ENCODE measurements around the gene PERM1.
A peak's percentile ranks its signal among the peaks of the same experiment; 100 is the strongest.

The PERM1 gene

GRCh38 chr1:961132-961669 lies 20.7 kb downstream of the PERM1 start:
- TF ChIP-seq CTCF (IDR thresholded peaks at IDR 0.05; ENCODE audit: low read depth, low read length) = no peak
- Histone ChIP-seq H3K4me1 (no peaks in the 10 kb centered on the region), H3K36me3 (peaks cover 28% of the 10 kb centered on the region), H3K27me3 (no peaks in the 10 kb centered on the region), H3K4me3 (ENCODE audit: low read depth, low read length) (peak overlapping the region; percentile 66), H3K9me3 (no peaks in the 10 kb centered on the region)
- no peak for DNase-seq

- peaks cover 35% of the 10 kb centered on the region for H3K36me3 ChIP-seq
- no peaks in the 10 kb centered on the region for H3K27me3 ChIP-seq
- no peaks in the 10 kb centered on the region for H3K4me1 ChIP-seq
- peak within 1 kb of the TSS; percentile 66 for H3K4me3 ChIP-seq (ENCODE audit: low read depth, low read length)
- DNase-seq = peak; percentile 91
- TF ChIP-seq CTCF (IDR thresholded peaks at IDR 0.05; ENCODE audit: low read depth, low read length) = no peak
- no peaks in the 10 kb centered on the region for H3K9me3 ChIP-seq
These were observed 21.3 kb downstream of the PERM1 start, which contains the start of gene KLHL17 for GRCh38 chr1:960363-961131. KLHL17 (plus strand) TSS chr1:960584; CDS start chr1:960694, 110 bp downstream.

GRCh38 chr1:959731-960362 lies 22.0 kb downstream of the PERM1 start:
- Histone ChIP-seq H3K36me3 (peaks cover 35% of the 10 kb centered on the region), H3K4me1 (no peaks in the 10 kb centered on the region), H3K9me3 (no peaks in the 10 kb centered on the region), H3K27me3 (no peaks in the 10 kb centered on the region), H3K4me3 (ENCODE audit: low read depth, low read length) (peak overlapping the region; percentile 66)
- no peak for TF ChIP-seq CTCF (IDR thresholded peaks at IDR 0.05; ENCODE audit: low read depth, low read length)
- DNase-seq = no peak

GRCh38 chr1:958823-959730 lies 22.8 kb downstream of the PERM1 start, which contains the start of gene NOC2L:
NOC2L (minus strand) TSS chr1:959256; CDS start chr1:959240, 16 bp downstream.
- no peaks in the 10 kb centered on the region for H3K27me3 ChIP-seq
- no peaks in the 10 kb centered on the region for H3K4me1 ChIP-seq
- H3K4me3 ChIP-seq (ENCODE audit: low read depth, low read length) = peak within 1 kb of the TSS; percentile 95
- no peak for TF ChIP-seq CTCF (IDR thresholded peaks at IDR 0.05; ENCODE audit: low read depth, low read length)
- peaks cover 42% of the 10 kb centered on the region for H3K36me3 ChIP-seq
- H3K9me3 ChIP-seq = no peaks in the 10 kb centered on the region
- DNase-seq = peak; percentile 95

GRCh38 chr1:956636-957035 lies 25.3 kb downstream of the PERM1 start:
- Histone ChIP-seq H3K4me1 (no peaks in the 10 kb centered on the region), H3K4me3 (ENCODE audit: low read depth, low read length) (no peak overlapping the region), H3K27me3 (no peaks in the 10 kb centered on the region), H3K36me3 (peaks cover 51% of the 10 kb centered on the region), H3K9me3 (no peaks in the 10 kb centered on the region)
- DNase-seq = no peak
- no peak for TF ChIP-seq CTCF (IDR thresholded peaks at IDR 0.05; ENCODE audit: low read depth, low read length)

All from BE2C (cell line).